ENCODE measurements around the gene MTA3. TPM values are rescaled to one million over a fixed set of nuclear protein-coding genes. Genes with fewer than 3 reads are reported as not detected.

MTA3 gene
- total and polyA plus RNA-seq, 9 of the 15 experiments (the other 6 are each of a cell fraction or from before 2014, with no cell fraction given), result 12.4 to 39.6 (median 23.5) TPM

GRCh38 chr2:42568401-42569115 is at the start of gene MTA3 (continued):
- no peak for TF ChIP-seq MYBL2 (IDR thresholded peaks at IDR 0.05; ENCODE audit: low read depth)
- TF ChIP-seq MYBL2 (CRISPR knock-in tag; IDR thresholded peaks at IDR 0.05; ENCODE audit: borderline replicate concordance), result no peak
- 0 out of 2 replicates have a peak, but pooled peaks have one; percentile 53 for TF ChIP-seq ZNF175 (CRISPR knock-in tag; IDR thresholded peaks at IDR 0.05; ENCODE audit: low read depth)
- peak; percentile 58; the same call in 1 of the 2 replicates for TF ChIP-seq PHF8 (IDR thresholded peaks at IDR 0.05; ENCODE audit: borderline replicate concordance, low read length)
- TF ChIP-seq CXXC5 (CRISPR knock-in tag; IDR thresholded peaks at IDR 0.05), result peak; percentile 39; the same call in 1 of the 2 replicates
- no peak for TF ChIP-seq ZNF324 (CRISPR knock-in tag; IDR thresholded peaks at IDR 0.05)
- 0 out of 2 replicates have a peak, but pooled peaks have one; percentile 20 for TF ChIP-seq GTF2A2 (tag; IDR thresholded peaks at IDR 0.05)
- TF ChIP-seq RB1 (IDR thresholded peaks at IDR 0.05; ENCODE audit: low read depth), result peak; percentile 69; the same call in 1 of the 2 replicates
- TF ChIP-seq, protein P1, sequence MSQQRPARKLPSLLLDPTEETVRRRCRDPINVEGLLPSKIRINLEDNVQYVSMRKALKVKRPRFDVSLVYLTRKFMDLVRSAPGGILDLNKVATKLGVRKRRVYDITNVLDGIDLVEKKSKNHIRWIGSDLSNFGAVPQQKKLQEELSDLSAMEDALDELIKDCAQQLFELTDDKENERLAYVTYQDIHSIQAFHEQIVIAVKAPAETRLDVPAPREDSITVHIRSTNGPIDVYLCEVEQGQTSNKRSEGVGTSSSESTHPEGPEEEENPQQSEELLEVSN (IDR thresholded peaks at IDR 0.05; ENCODE audit: borderline replicate concordance in 1 of 2, extremely low read depth in 1 of 2, insufficient read depth in 1 of 2, insufficient read length in 1 of 2, low read depth in 1 of 2, low read length in 1 of 2, poor library complexity in 1 of 2, severe bottlenecking in 1 of 2), result peak in 1 of 2 experiments; percentile 8
- TF ChIP-seq, protein P2, sequence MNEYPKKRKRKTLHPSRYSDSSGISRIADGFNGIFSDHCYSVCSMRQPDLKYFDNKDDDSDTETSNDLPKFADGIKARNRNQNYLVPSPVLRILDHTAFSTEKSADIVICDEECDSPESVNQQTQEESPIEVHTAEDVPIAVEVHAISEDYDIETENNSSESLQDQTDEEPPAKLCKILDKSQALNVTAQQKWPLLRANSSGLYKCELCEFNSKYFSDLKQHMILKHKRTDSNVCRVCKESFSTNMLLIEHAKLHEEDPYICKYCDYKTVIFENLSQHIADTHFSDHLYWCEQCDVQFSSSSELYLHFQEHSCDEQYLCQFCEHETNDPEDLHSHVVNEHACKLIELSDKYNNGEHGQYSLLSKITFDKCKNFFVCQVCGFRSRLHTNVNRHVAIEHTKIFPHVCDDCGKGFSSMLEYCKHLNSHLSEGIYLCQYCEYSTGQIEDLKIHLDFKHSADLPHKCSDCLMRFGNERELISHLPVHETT (CRISPR knock-in tag; conservative IDR thresholded peaks at IDR 0.05 in 1 of 2, IDR thresholded peaks at IDR 0.05 in 1 of 2), result 0 out of 4 replicates have a peak, but pooled peaks of 1 of the 2 experiments have one; percentile 34
- peak; percentile 48 to 49; a peak in 1 of 4 replicates for TF ChIP-seq NONO (IDR thresholded peaks at IDR 0.05; ENCODE audit: low read depth in 2 of 2, low read length in 1 of 2)
- no peak for TF ChIP-seq TEAD1 (CRISPR knock-in tag; IDR thresholded peaks at IDR 0.05)
- TF ChIP-seq TBL1XR1 (IDR thresholded peaks at IDR 0.05; ENCODE audit: low read length in 2 of 2), result no peak
- peak; percentile 46; the same call in 1 of the 2 replicates for TF ChIP-seq ZBTB7A (IDR thresholded peaks at IDR 0.05; ENCODE audit: borderline replicate concordance, control insufficient read depth, low read depth, low read length)
- no peak for TF ChIP-seq ARID4B (CRISPR knock-in tag; IDR thresholded peaks at IDR 0.05)
- TF ChIP-seq NR2C2 (CRISPR knock-in tag; IDR thresholded peaks at IDR 0.05), result no peak
- peak; percentile 56; the same call in 1 of the 2 replicates for TF ChIP-seq NR2C2 (tag; IDR thresholded peaks at IDR 0.05)

Data from K562 (cell line).